GM04504 (cell line): ENCODE data around the gene LINC01488.

ENCODE experiments used
- DNase-seq: peaks from one replicate; pipeline ENCODE4 v3.0.0-alpha.2; 2012; ENCODE audit warnings: low read depth

LINC01488 gene

DNA sequence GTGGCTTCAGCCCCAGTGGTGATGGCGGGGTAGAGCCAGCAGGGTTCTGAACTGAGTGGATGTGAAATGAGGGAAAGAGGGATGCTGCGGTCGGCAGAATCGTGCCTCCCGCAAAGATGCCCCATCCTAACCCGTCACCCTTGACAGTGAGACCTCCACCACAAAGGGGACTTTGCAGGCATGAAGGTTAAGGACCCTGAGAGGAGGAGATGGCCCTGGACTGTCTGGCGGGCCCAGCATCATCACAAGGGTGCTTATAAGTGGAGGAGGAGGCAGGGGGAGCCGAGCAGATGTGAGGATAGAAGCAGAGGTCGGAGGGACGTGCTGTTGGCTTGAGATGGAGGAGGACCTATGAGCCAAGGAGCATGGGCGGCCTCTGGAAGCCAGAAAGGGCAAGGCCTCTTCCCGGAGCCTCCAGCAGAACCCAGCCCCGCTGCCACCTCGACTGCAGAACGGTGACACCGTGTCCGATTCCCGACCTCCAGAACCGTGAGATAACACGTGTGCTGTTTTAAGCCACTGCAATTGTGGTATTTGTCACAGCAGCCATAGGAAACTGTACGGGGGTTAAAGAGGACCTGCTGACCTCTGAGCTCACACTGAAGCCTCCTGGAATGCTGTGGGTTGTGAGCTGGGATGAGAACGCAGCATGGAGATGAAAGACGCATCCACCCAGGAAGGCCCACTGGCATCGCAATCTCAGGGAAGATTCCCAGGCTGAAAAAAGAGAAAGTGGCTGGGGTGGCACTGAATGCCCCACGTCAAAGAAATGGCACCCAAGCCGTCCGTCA is 10.9 kb downstream of the LINC01488 start:
- DNase-seq, result no peak

DNA sequence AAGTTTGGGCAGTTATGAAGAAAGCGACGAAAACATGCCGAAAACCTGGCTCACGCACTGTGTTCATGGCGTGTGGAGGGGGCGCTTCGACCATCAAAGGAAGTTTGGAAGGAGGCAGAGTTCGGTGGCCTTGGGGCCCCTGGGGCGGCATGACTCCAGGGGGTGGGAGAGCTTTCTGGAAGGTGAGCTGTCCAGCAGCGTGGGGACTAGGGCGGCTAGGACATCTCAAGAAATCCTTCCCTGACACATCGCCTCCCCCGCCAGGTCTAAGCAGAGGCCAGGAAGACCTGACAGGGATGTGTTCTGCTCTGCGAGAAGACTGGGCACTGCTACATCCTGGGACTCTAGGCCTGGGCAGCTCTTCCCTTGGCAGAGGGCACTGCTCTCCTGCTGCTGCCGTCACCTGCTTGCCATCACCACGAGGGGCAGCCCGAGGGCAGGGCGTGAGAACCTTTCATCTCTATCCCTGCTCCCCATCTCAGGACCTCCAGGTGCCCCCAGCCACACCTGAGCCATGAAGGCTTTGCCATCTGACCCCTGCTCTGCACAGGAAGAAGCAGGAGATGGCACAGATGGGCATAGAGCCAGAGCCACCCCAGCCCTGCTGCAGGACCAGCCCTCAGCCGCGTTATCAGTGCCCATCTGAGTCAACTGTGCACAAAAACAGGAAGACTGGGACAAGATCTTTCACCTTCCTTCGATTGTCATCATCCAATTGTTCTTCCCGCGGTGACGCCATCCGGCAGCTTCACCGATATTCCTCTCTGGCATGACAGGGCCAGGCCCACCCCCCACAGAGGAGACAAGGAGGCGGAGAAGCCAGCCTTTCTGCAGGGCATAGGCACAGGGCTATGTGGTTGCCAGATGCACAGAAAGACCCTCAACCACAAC is 12.7 kb downstream of the LINC01488 start:
- DNase-seq, result no peak

DNA sequence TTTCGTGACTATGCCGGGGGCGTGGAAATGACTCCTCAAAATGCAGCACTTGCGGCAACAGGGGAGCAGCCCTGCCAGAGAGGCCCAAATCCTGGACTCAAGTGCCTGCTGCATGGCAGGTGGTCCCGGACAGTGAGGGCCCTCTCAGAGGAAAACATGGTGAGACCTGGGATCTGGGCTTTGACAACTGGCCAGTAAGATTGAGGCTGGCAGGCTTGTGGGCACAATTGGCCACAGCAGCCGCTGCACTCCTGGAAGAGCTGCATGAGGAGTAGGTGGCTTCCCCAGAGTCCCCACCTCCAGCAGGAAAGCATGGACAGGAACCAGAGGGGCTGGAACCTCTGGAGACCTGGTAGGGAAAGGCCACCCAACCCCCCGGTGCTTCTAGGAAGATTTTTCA is 13.4 kb downstream of the LINC01488 start:
- no peak for DNase-seq

- DNase-seq, result no peak
Measured at GRCh38 chr11:69495441-69496201, 14.2 kb downstream of the LINC01488 start.

DNA sequence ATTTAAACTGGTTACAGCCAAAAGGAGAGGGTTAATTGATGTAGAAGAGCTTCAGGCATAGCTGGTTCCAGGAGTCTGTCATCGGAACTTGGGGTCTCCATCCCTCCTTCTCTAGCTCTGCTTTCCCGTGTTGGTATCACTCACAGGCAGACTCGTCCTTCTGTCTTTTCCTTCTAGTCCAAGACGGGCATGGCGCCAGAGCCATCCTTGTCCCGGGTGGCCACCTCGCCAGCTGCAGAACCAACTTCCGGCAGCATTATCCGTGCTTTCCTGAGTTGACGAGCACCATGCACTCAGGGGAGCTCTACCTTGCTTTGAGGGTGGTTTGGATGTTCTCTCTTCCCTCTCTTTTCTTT is 14.7 kb downstream of the LINC01488 start:
- DNase-seq, result no peak

GRCh38 chr11:69496631-69497220 is 15.3 kb downstream of the LINC01488 start:
- DNase-seq, result no peak

DNA sequence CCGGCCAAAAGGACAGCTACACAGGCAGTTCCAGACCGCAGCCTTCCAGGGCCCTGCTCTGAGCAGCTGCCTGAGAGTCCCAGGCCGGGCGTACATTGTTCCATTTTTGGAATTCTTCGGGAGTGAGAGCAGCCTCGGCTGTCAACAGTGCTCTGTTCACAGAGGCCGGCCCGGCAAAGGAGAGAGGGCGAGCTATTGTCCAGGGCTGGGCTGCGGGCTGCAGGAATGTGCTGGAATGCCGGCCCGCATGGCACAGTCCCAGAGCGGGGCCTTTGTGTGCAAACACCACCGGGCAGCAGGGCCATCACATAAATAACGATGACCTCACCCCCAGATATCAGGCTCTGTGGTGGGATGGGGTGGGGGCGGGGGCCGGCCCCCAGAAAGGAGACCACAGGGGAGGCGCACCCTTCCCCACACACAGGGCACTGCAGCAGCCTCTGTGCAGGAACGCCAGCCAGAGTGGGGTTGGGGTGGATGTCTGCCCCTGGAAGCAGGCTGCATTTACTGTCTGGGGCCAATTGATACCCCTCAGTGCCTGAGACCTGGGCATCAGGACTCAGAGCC is 15.8 kb downstream of the LINC01488 start:
- peak; percentile 95 for DNase-seq

DNA sequence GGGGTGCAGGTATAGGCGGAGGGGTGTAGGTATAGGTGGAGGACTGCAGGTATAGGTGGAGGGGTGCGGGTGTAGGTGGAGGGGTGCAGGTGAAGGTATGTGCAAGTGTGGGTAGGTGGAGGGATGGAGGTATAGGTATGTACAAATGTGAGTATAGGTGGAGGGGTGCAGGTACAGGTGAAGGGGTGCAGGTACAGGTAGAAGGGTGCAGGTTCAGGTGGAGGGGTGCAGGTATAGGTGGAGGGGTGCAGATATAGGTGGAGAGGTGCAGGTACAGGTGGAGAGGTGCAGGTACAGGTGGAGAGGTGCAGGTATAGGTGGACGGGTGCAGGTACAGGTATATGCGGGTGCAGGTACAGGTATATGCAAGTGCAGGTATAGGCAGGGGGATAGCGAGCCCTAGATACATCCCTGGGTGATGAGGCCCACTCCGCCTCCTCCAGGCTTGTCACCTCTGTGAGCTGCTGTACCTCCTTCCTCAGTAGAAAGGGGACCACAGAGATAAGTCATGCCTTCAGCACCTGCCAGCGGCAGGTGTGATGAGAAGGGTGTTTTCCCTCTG is 17.2 kb downstream of the LINC01488 start:
- no peak for DNase-seq

DNA sequence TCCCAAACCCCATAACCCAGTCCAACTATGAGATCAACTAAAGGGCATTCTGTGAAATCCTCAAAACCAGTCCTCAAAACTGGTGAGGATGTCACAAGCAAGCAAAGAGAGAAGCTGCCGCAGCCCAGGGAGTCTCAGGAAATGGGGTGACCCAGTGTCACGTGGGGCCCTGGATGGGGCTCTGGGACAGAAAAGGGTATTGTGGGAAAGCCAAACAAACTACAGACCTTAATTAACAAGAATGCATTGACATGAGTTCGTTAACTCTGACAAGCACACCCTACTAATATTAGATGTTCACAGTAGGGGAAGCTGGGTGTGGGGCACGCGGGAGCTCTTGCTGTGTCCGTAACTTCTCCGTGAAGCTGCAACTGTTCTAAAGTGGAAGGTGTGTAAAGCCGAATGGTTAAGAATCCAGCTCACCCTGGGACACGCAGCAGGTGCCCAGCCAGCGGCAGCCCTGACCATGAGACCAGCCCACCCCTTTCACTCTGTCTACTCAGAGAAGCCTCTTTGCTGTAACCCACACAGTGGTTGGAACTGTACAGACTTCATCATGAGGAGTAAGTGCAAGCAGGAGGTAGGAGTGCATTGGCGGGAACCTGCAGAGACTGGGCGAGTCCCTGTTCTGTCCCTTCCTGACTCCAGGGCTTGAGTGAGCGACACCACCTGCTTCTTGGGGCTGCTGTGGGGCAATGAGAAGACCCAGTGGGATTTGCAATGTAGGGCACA is 17.9 kb downstream of the LINC01488 start:
- no peak for DNase-seq

- no peak for DNase-seq
Measured at GRCh38 chr11:69499918-69500284, 18.4 kb downstream of the LINC01488 start.

DNA sequence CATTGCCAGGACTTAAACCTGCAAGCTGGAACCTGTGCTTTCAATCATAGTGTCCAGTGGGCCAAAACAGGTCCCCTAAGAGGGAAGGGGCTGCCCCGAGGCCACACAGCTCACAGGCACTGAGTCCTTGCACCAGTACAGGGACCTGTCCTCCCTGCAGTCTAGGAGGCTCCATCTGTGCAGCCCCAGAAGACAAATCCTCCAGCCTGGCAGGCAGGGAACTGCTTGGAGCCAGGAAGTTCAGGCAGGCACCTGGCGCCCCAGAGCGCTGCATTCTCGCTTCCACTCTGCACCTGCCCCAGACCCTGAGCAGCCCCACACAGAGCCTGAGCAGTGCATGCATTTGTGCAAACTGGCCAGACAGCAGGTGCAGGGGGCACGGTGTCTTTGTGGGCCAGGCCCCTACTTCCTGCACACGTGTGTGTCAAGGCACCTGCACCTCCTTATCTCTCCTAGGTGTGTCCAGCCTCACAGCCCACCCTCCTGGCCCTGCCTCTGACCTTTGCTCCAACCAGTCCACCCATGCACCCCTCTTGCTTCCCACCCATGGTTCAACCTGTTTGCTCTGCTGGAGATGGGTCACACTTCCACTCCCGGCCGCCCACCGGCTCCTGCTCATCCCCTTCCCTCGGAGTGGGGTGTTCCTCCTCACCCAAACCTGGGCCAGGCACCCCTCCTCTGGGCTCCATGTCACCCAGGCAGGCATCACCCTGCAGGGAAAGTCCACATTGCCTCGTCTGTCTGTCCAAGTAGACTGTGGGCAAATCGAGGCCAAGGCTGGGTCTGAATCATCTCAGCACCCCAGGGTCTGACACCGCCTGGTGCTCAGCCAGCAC is 19.0 kb downstream of the LINC01488 start:
- no peak for DNase-seq

DNA sequence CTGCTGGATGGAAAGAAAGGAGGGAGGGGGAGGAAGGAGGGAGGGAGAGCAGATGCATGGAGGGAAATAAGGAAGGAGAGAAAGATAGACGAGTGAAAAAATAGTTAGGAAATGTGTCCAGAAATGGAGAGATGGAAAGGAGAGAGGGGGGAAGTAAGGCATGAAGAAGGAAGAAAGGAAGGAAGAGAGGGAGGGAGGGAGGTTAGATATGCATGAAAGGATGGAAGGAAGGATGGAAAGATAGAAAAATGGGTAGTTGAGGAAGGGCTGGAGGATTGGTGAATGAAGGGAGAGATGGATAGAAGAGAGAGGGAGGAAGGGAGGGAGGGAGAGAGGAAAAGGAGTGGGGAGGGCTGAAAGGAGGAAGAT is 19.6 kb downstream of the LINC01488 start:
- DNase-seq, result no peak

DNA sequence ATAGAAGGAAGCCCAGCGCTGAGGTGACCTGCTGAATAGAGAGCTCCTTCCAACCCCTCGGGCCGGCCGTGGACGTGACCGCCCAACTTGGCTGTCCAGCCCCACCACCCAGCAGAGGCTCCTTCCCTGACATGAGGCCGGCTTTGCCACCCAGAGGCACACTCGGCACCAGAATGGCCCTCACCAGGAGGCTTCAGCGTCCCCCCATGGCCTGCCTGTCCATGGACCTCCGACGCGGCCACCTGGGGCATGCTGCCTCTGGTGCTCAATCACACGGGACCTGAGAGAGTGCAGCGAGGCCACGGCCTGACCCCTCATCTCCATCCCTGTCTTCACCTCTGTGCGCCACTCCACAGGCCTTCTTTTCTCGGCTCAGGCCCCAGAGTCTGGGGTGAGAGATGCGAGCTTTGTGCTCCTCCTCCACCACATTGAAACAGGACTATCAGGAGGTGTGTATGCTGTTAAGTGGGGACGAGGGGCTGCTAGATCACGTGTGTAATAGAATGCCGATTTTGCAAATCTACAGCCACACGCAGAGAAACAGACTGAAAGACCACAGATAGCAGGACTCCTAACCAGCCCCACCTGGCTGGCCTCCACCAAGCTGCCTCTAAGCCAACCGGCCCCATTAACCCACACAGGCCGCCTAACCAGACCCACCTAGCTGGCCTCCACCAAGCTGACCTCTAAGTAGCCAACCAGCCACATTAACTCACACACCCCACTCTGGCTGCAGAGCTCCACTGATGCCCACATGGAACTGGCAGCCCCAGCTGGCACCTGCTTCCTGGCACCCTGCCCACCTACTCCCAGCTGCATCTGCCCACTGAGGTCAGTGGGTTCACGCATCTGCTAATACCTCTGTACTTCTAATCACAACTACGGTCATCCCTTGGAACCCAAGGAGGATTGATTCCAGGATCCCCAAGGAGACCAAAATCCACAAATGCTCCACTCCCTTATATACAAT is 20.7 kb downstream of the LINC01488 start:
- no peak for DNase-seq

GRCh38 chr11:69504127-69504526 is 22.7 kb downstream of the LINC01488 start:
- DNase-seq, result no peak

DNA sequence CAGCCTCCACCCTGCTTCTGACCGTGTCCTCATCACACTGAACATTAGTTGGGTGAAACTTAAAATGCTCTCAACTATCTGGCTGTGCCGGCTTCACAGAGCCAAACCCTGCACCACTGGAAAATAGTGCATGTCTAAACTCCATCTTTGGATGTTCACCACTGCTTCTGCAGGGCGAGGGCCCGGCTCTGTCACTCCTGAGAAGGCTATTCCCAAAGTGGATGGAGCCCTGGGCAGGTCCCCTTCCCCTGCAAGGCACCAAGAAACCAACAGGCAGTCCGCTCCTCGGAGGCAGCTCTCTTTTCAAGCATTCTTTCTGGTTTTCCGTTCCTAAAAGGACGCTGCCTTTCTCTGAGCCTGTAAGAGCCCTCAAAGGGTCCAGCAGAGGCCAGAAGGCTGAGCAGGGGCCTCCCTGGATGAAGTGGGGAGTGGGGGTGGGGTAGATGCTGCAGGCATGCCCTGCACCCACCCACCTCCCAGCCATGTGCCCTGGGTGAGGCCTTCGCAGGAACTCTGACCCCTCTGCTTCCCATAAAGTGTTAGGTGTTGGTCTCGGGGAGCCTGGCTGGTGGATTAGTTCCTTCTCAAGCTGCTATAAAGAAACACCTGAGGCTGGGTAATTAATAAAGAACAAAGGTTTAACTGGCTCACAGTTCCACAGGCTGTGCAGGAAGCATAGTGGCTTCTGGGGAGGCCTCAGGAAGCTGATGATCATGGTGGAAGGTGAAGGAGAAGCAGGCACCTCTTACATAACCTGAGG is 23.3 kb downstream of the LINC01488 start:
- DNase-seq, result no peak

- no peak for DNase-seq
Measured at GRCh38 chr11:69508974-69509373, 27.5 kb downstream of the LINC01488 start.

- DNase-seq, result no peak
Measured at GRCh38 chr11:69509381-69509780, 27.9 kb downstream of the LINC01488 start.

DNA sequence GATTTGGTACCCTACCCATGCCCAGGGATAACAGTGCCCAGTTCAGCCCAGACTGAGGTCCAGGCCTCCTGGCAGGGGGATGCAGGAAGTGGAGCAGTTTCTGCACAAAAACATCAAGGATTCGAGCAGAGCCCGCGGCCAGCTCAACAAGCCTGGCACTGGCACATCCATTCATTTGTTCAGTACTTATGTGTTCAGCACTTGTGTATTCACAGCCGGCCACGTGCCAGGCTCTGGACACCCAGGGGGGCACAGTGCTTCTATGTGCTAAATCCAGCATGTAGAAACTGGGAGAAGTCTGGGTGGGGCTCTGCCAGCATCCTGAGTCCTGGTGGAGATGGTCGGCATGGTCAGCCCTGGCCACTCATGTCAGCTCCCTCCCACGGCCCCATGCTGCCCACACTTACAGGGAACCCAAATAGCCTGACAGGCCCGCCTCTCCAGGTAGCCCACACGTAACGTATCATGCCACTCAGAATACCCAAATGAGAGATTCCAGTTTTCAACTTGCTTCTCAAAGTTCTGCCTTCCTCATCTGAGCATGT is 28.5 kb downstream of the LINC01488 start:
- DNase-seq, result no peak
